ENCODE measurements around the gene EPOP. TPM values are rescaled to one million over a fixed set of nuclear protein-coding genes. Genes with fewer than 3 reads are reported as not detected.

The EPOP gene
- total RNA-seq, 1 donor from 2014 or later = 8.2 TPM

- no peak overlapping the region for H3K4me3 Mint-ChIP-seq (ENCODE audit: low read depth)
- no peaks in the 10 kb centered on the region for H3K9me3 Mint-ChIP-seq (ENCODE audit: low read depth)
- peak; percentile 85 for TF ChIP-seq CTCF (IDR thresholded peaks at IDR 0.05; ENCODE audit: unreplicated experiment)
- peaks cover 7% of the 10 kb centered on the region for H3K4me1 Mint-ChIP-seq (ENCODE audit: low read depth)
- no peaks in the 10 kb centered on the region for H3K36me3 Mint-ChIP-seq (ENCODE audit: insufficient read depth)
- peak; percentile 66 for DNase-seq (ENCODE audit: low spot score, unreplicated experiment)
- peak overlapping the region; percentile 15 for H3K27ac Mint-ChIP-seq
- H3K27me3 Mint-ChIP-seq = peaks cover 29% of the 10 kb centered on the region
Observed at GRCh38 chr17:38676706-38677504, 2.1 kb upstream of the EPOP start.

GRCh38 chr17:38674014-38674748 lies 576 bp downstream of the EPOP start:
- peak overlapping the region; percentile 11 for H3K4me3 Mint-ChIP-seq (ENCODE audit: low read depth)
- peaks cover 54% of the 10 kb centered on the region for H3K27me3 Mint-ChIP-seq
- peak; percentile 35 for TF ChIP-seq CTCF (IDR thresholded peaks at IDR 0.05; ENCODE audit: unreplicated experiment)
- H3K36me3 Mint-ChIP-seq (ENCODE audit: insufficient read depth) = no peaks in the 10 kb centered on the region
- DNase-seq (ENCODE audit: low spot score, unreplicated experiment) = no peak
- H3K9me3 Mint-ChIP-seq (ENCODE audit: low read depth) = no peaks in the 10 kb centered on the region
- H3K27ac Mint-ChIP-seq = no peak overlapping the region
- peaks cover 11% of the 10 kb centered on the region for H3K4me1 Mint-ChIP-seq (ENCODE audit: low read depth)

- peak; percentile 35 for DNase-seq (ENCODE audit: low spot score, unreplicated experiment)
- H3K4me3 Mint-ChIP-seq (ENCODE audit: low read depth) = no peak overlapping the region
- TF ChIP-seq CTCF (IDR thresholded peaks at IDR 0.05; ENCODE audit: unreplicated experiment) = no peak
- no peaks in the 10 kb centered on the region for H3K9me3 Mint-ChIP-seq (ENCODE audit: low read depth)
- H3K27me3 Mint-ChIP-seq = peaks cover 59% of the 10 kb centered on the region
- peaks cover 11% of the 10 kb centered on the region for H3K4me1 Mint-ChIP-seq (ENCODE audit: low read depth)
- H3K27ac Mint-ChIP-seq = no peak overlapping the region
- H3K36me3 Mint-ChIP-seq (ENCODE audit: insufficient read depth) = no peaks in the 10 kb centered on the region
Observed at GRCh38 chr17:38673707-38674013, 1.1 kb downstream of the EPOP start.

- no peak for TF ChIP-seq CTCF (IDR thresholded peaks at IDR 0.05; ENCODE audit: unreplicated experiment)
- Mint-ChIP-seq H3K27me3 (peaks cover 66% of the 10 kb centered on the region), H3K27ac (no peak overlapping the region), H3K4me3 (ENCODE audit: low read depth) (peak overlapping the region; percentile 79), H3K9me3 (ENCODE audit: low read depth) (no peaks in the 10 kb centered on the region), H3K36me3 (ENCODE audit: insufficient read depth) (no peaks in the 10 kb centered on the region), H3K4me1 (ENCODE audit: low read depth) (peaks cover 11% of the 10 kb centered on the region)
- DNase-seq (ENCODE audit: low spot score, unreplicated experiment) = no peak
Observed at GRCh38 chr17:38672788-38673706, 1.7 kb downstream of the EPOP start.
